SK-MEL-5 (cell line): Measurements from ENCODE around the gene DIPK2B. TPM values are rescaled to one million over a fixed set of nuclear protein-coding genes. Genes with fewer than 3 reads are reported as not detected.

Experiments
- DNase-seq: peaks from one replicate; pipeline ENCODE4 v3.0.0-alpha.2; 2016; ENCODE audit warnings: low read depth, low spot score
- in situ Hi-C: cut with HindIII; loops from 2 replicates; pipeline ENCODE4 v1.10.0; 2016; ENCODE audit warnings: low sequenced_read_pairs, high pct_unique_total_duplicates, low pct_unique_long_range_greater_than_20kb
- total RNA-seq: library from RNA; depleted of rRNA; stranded (reverse); fragments of >200 nt; shearing (Covaris generic); gene quantifications from 2 replicates; pipeline ENCODE4 v1.2.3, GENCODE V29; 2014

Gene DIPK2B
- total RNA-seq, 1 experiment from 2014 or later, result not detected

GRCh38 chrX:45172890-45173289, 27.8 kb downstream of the DIPK2B start:
- no peak for DNase-seq
- in situ Hi-C loops, result no loop called here

GRCh38 chrX:45166781-45167180, 33.9 kb downstream of the DIPK2B start:
- in situ Hi-C loops, result no loop called here
- DNase-seq, result no peak

GRCh38 chrX:45165726-45166125, 35.0 kb downstream of the DIPK2B start:
- in situ Hi-C loops, result no loop called here
- DNase-seq, result no peak

- in situ Hi-C loops, result no loop called here
- no peak for DNase-seq
Measured at GRCh38 chrX:45164995-45165394, 35.7 kb downstream of the DIPK2B start.

GRCh38 chrX:45164021-45164621, 36.6 kb downstream of the DIPK2B start:
- in situ Hi-C loops, result no loop called here
- DNase-seq, result no peak

GRCh38 chrX:45157647-45158046, 43.0 kb downstream of the DIPK2B start:
- DNase-seq, result no peak
- in situ Hi-C loops, result no loop called here

- in situ Hi-C loops, result no loop called here
- no peak for DNase-seq
Measured at GRCh38 chrX:45154462-45154861, 46.2 kb downstream of the DIPK2B start.

GRCh38 chrX:45154033-45154360, 46.7 kb downstream of the DIPK2B start:
- in situ Hi-C loops, result no loop called here

More at GRCh38 chrX:45154033-45154360, 46.7 kb downstream of the DIPK2B start:
- no peak for DNase-seq
